Hair follicle dermal papilla cell (primary cell): ENCODE results near the gene SLC25A6. TPM values are rescaled to one million over a fixed set of nuclear protein-coding genes. Genes with fewer than 3 reads are reported as not detected.

Experiments
- total RNA-seq: library from RNA; depleted of rRNA; stranded (reverse); fragments of >200 nt; gene quantifications from 2 replicates; pipeline ENCODE4 v1.2.3, GENCODE V29; 2012

SLC25A6 gene
- 206 and 260 TPM in 2 replicates for total RNA-seq

DNA sequence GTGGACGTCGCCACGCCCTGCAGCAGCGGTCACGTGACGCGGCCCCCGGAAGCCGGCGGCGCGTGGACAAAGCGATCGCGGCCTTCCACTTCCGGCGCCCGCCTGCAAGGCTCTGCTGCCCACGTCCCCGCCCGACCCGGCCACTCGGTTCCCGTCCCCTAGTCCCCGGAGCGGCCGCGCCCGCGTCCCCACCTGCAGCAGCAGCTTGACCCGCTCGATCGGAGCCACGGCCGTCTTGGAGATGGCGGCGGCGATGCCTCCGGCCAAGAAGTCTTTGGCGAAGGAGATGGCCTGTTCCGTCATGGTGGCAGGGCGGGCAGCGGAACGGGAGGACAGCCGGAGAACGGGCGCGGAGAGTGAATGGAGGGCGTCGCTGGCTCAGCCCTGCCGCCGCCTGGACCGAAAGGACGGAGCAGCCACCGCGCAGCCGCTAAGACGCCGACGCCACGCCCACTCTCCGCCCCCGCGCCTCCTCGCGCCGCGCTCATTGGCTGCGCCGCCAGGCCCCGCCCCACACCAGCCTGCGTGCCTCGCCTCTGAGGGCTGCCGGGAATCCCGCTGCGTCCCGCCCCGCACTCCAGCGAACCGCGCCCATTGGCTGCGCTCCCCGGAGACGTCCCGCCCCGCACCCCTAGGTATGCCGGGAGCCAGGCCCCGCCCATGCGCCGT is at the start of gene SLC25A6:
Gene SLC25A6 (minus strand): TSS at position 407 of the 669 bp plus-strand sequence. CDS start 104 bp downstream, at position 303.

DNA sequence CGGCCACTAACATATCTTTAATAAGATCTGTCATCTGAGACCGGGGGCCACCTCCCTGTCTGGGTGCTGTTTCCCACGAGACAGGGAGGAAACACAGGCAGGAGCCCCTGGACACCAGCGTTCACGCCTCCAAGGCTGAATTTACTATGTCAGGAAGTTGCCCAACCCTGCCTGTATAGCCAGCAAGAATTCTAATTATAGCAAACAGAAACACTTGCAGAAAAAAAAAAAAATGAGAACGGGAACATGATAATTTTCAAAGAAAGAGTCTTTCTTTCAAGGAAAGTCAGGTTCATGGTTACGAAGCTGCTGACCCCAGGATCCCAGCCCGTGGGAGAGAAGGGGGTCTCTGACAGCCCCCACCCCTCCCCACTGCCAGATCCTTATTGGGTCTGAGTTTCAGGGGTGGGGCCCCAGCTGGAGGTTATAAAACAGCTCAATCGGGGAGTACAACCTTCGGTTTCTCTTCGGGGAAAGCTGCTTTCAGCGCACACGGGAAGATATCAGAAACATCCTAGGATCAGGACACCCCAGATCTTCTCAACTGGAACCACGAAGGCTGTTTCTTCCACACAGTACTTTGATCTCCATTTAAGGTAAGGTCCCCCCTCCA is 55.5 kb downstream of the SLC25A6 start, which contains the start of gene IL3RA:
Gene IL3RA (plus strand): TSS at position 455 of the 613 bp plus-strand sequence. CDS start 4,981 bp downstream, outside the sequence.

Other genes starting within 250 kb of the SLC25A6 start
- gene CRLF2, start 179.5 kb downstream of the SLC25A6 start, total RNA-seq, result not detected in 2 replicates
- not detected in 2 replicates for gene CSF2RA, start 123.3 kb downstream of the SLC25A6 start, total RNA-seq
- 0.16 TPM in 1 of 2 replicates, not detected in the other for gene IL3RA, start 55.3 kb downstream of the SLC25A6 start, total RNA-seq
- 27.8 and 32.5 TPM in 2 replicates for gene ASMTL, start 60.8 kb upstream of the SLC25A6 start, total RNA-seq
- gene P2RY8, start 145.1 kb upstream of the SLC25A6 start, total RNA-seq, result not detected in 2 replicates
- gene AKAP17A, start 199.5 kb upstream of the SLC25A6 start, total RNA-seq, result 23.8 and 26.6 TPM in 2 replicates
- 0.12 TPM in 1 of 2 replicates, not detected in the other for gene ASMT, start 222.9 kb upstream of the SLC25A6 start, total RNA-seq